RWPE1 (cell line): ENCODE data around the gene MBNL2.

Experiments used
- CTCF ChIA-PET: fragments of 350-600 bp; sonication (Branson Sonifier 250); formaldehyde crosslinking; extraction: SDS; loops from one replicate; lab custom pipeline; 2021; lab: Yijun Ruan, JAX
- POLR2A ChIA-PET: fragments of 400-600 bp; formaldehyde crosslinking; extraction: SDS; loops from one replicate; lab custom pipeline; 2020; ENCODE audit warnings: antibody characterized with exemption; ENCODE audit not compliant: low non-redundant PET; lab: Yijun Ruan, JAX
- DNase-seq: peaks from one replicate; pipeline ENCODE4 v3.0.0; 2012; ENCODE audit warnings: low spot score
- H3K27ac ChIP-seq: fragments of 450-650 bp; 2 replicates; pipeline ENCODE4 v1.5.1; 2017
- CTCF ChIP-seq: fragments of 450-650 bp; conservative IDR thresholded peaks from 2 replicates; pipeline ENCODE4 v1.5.1; 2017; ENCODE audit warnings: low read depth, mild to moderate bottlenecking

The MBNL2 gene

DNA sequence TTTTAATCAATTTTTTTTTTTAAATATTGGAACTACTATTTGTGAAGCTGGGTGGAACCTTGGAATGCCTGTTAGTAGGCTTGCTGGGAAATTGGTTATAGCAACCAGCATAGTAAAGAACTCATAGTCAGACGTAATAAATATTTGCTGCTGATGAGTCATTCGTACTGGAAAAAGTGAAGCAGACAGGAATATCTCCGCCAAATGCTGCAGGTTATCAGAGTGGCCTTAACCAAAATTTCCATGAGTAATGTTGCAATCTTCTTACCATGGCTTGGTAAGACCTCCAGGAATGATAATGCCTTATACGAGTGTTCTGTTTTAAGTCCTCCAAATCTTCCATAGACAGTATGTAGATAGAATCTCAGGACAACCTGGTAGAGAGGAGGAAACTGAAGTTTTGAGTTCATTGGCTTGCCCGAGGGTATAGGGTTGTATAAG is 34.2 kb downstream of the MBNL2 start:
- peak; percentile 77 for DNase-seq
- POLR2A ChIA-PET, result no interaction called here
- H3K27ac ChIP-seq, result no peak overlapping the region
- no peak for TF ChIP-seq CTCF
- CTCF ChIA-PET, result no interaction called here

- no peak for DNase-seq
- H3K27ac ChIP-seq, result peak overlapping the region; percentile 87
- CTCF ChIA-PET, result interaction anchor here (0.7 kb wide), 2 partner anchors 33 to 148 kb away, joined by 3 read pairs; no protein-coding TSS in a partner anchor
- no peak for TF ChIP-seq CTCF
- POLR2A ChIA-PET, result no interaction called here
Observed at GRCh38 chr13:97257228-97257755, 35.2 kb downstream of the MBNL2 start.

DNA sequence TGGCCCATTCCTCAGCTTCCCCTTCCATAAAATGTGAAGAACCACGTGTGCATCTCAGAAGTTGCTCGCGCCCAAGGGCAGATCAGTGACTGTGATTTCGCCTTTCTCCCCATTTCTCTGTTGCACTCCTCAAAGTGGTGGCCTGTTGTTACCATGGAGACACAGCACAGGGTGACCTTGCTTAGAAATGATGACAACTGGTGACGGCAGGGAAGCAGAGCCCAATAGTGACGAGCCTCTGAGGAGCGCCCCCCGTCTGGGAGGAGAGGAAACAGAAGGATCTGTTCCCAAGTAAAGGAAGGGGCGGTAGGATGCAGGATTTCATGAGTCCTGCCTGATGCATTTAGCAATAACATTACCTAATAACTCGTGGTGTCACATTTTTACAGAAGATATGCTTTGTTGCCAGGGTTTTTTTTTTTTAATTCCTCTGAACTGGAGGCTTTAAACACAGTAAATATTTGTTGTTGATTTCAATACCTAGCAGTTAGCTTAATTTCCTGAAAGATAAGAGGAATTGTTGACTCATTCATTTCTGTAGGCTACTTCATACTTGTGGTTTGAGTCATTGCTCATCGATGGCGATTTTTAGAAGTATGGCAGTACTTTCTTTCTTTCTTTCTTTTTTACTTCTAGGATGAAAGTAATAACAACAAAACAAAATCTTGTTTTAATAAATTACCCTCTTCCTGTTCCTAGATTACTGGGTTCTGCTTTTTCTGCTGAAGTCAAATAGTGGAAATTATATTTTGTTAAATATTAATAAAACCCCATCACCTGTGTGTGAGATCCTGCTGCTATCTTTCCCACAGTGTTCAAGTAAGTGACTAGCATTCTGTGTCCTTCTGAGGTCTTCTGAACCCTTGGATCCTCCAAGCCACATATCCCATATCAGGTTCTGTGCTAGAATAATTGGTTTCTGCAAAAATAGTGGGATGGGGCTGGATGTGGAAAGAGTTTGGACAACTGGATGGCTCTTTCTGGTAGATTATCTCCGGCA is 36.0 kb downstream of the MBNL2 start:
- POLR2A ChIA-PET, result no interaction called here
- CTCF ChIA-PET, result interaction anchor here (0.6 kb wide), 1 partner anchor 35 kb away, joined by 3 read pairs; no protein-coding TSS in a partner anchor
- TF ChIP-seq CTCF, result no peak
- DNase-seq, result peak; percentile 81
- H3K27ac ChIP-seq, result peak overlapping the region; percentile 87

- no peak for TF ChIP-seq CTCF
- no peak for DNase-seq
- CTCF ChIA-PET, result no interaction called here
Observed at GRCh38 chr13:97258801-97259200, 36.7 kb downstream of the MBNL2 start.

DNA sequence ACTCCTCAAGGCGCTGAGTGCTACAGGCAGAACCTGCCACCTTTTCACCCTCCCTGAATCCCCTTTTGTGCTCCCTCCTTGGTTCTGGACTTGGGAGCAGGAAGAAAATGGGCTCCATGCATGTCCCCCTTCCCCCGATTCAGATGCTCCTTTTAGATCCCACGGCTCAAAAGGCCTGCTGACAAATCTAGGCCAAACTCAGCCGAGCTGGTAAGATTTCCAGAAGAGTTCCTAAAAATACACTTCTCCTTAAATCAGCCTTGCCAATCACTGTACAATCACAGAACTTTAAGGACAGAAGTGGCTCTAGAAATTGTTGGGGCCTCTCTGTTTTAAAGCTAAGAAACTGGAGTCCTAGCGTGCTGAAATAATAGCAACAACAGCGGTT is 37.3 kb downstream of the MBNL2 start:
- POLR2A ChIA-PET, result no interaction called here
- TF ChIP-seq CTCF, result no peak
- CTCF ChIA-PET, result interaction anchor here (0.6 kb wide), 1 partner anchor 1375 kb away, joined by 4 read pairs; no protein-coding TSS in a partner anchor
- no peak for DNase-seq
- H3K27ac ChIP-seq, result peak overlapping the region; percentile 70

More at GRCh38 chr13:97258801-97259200, 36.7 kb downstream of the MBNL2 start:
- peak overlapping the region; percentile 70 for H3K27ac ChIP-seq
- POLR2A ChIA-PET, result no interaction called here

GRCh38 chr13:97259798-97260714 is 37.9 kb downstream of the MBNL2 start:
- ChIA-PET CTCF (interaction anchor here (0.6 kb wide), 2 partner anchors 47 to 1375 kb away, joined by 3 to 4 read pairs; no protein-coding TSS in a partner anchor), POLR2A (no interaction called here)
- TF ChIP-seq CTCF, result no peak
- peak overlapping the region; percentile 53 for H3K27ac ChIP-seq
- DNase-seq, result peak; percentile 46
